UCSD-AML1 (cell line): ENCODE results near the gene CORO2B.
"Not testable (repeated sequence)": the region's sequence is repeated elsewhere in the genome, so short reads cannot be mapped to it uniquely, and the experiment has no call there.

Experiments
- DNase-seq: peaks from one replicate; lab custom pipeline; 2025; ENCODE audit not compliant: unreplicated experiment; lab: John Stamatoyannopoulos, UW

CORO2B gene

GRCh38 chr15:68667800-68668625 lies 89.2 kb downstream of the CORO2B start:
- DNase-seq, result no peak

GRCh38 chr15:68668926-68669600 lies 90.3 kb downstream of the CORO2B start:
- DNase-seq, result no peak

- DNase-seq, result no peak
Measured at GRCh38 chr15:68672251-68672650, 93.5 kb downstream of the CORO2B start.

GRCh38 chr15:68672781-68673205 lies 94.0 kb downstream of the CORO2B start:
- DNase-seq, result no peak

- DNase-seq, result peak; percentile 35
Measured at GRCh38 chr15:68674975-68675374, 96.2 kb downstream of the CORO2B start.

- DNase-seq, result no peak
Measured at GRCh38 chr15:68676011-68676605, 97.3 kb downstream of the CORO2B start.

- DNase-seq, result no peak
Measured at GRCh38 chr15:68676926-68677325, 98.1 kb downstream of the CORO2B start.

- DNase-seq, result no peak
Measured at GRCh38 chr15:68677996-68678395, 99.2 kb downstream of the CORO2B start.

GRCh38 chr15:68678746-68679145 lies 100.0 kb downstream of the CORO2B start:
- DNase-seq, result no peak

- DNase-seq, result no peak
Measured at GRCh38 chr15:68679161-68679560, 100.4 kb downstream of the CORO2B start.

- DNase-seq, result no peak
Measured at GRCh38 chr15:68679961-68680371, 101.2 kb downstream of the CORO2B start.

- not testable (repeated sequence) for DNase-seq
Measured at GRCh38 chr15:68680756-68681155, 102.0 kb downstream of the CORO2B start.

GRCh38 chr15:68681836-68682235 lies 103.0 kb downstream of the CORO2B start:
- no peak for DNase-seq

- no peak for DNase-seq
Measured at GRCh38 chr15:68682330-68682729, 103.5 kb downstream of the CORO2B start.

GRCh38 chr15:68683026-68683425 lies 104.2 kb downstream of the CORO2B start:
- DNase-seq, result no peak

- DNase-seq, result no peak
Measured at GRCh38 chr15:68683551-68683950, 104.8 kb downstream of the CORO2B start.

- no peak for DNase-seq
Measured at GRCh38 chr15:68684476-68684875, 105.7 kb downstream of the CORO2B start.

- DNase-seq, result no peak
Measured at GRCh38 chr15:68687136-68687735, 108.4 kb downstream of the CORO2B start.

GRCh38 chr15:68691705-68692104 lies 112.9 kb downstream of the CORO2B start:
- no peak for DNase-seq

- no peak for DNase-seq
Measured at GRCh38 chr15:68693071-68693470, 114.3 kb downstream of the CORO2B start.

GRCh38 chr15:68694111-68694510 lies 115.3 kb downstream of the CORO2B start:
- no peak for DNase-seq
